ENCODE measurements around the gene GOT2.
A peak's percentile ranks its signal among the peaks of the same experiment; 100 is the strongest.
"Not testable (repeated sequence)": the region's sequence is repeated elsewhere in the genome, so short reads cannot be mapped to it uniquely, and the experiment has no call there.

The GOT2 gene

DNA sequence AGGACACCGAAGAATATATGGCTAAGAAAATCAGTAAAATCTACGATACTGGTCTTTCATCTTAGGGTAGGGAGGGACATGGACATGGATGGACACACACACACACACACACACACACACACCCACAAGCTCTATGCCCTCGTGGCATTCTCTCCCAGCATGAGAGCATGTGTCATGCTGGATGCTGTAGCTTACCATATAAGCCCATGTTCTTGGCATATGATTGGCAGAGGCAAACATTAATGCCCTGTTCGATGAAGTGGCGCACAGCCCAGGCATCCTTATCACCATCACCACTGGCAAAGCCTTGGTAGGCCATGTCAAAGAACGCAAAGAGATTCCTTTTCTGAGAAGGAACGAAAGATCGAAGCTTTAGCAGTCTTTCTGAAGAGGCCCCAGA lies 17.6 kb downstream of the GOT2 start:
- DNase-seq: no peak

DNA sequence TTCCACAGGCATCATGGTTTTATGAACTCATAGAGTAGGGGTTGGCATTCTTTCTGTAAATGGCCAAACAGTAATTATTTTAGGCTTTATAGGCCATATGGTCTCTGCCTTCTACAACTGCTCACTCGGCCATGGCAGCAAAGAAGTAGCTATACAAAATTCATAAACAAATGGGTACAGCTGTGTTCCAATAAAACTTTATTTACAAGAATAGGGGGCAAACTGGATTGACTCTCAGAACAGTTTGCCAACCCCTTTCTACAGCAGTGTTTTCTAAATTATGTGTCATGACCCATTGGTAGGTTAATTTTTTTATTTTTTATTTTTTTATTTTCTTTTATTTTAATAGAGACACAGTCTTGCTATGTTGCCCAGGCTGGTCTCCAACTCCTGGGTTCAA lies 20.4 kb downstream of the GOT2 start:
- no peak for DNase-seq

DNA sequence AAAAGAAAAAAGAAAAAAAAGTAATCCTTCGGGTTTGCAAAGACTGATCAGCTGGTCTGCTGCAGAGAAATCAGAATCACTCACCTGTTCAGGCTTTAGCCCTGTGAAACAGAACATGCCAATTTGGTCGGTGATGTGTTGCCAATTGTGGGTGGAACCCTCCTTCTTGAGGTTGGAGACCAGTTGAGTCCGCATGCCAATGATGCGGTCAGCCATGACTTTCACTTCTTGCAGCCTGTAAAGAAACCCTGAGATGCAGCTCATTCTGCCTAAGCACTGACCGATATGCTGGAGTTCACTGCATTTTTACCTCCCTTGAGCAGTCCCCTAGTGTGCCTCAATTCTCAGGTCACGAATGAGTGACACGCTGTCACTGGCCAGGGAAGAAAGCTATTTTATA lies 24.8 kb downstream of the GOT2 start:
- no peak for DNase-seq

DNA sequence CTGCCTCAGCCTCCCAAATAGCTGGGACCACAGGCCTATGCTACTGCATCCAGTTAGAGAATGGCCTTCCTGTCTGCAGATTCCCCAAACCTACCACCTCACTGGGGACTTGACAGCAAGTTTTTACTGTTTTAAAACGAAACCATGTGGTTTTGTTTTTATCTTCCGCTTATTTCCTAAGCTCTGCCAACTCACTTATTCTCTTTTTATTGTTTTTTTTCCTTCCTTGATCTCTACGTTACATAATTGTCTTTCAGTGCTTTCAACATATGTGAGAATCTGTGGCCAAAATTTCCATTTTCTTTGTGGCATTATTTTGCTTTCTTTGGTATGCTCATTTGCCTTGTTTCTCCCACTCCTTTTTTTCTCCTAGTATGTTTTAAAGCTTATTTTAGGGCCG lies 35.0 kb downstream of the GOT2 start:
- DNase-seq: no peak

DNA sequence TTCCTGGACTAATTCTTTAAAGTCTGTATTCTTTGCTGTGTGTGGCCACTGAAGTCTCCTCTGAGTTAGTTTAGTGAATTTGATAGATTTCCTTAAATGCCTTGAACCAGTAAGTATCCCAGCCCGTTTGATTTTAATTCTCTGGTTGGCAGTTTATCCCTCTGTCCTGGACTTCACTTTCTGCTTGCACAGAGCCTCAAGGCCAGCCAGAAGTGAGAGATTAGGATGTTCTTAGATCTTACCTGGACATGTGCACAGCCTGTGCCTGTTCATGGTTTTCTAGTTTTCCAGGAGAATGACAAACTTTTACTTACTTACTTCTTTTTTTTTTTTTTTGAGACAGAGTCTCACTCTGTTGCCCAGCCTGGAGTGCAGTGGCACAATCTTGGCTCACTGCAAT lies 38.7 kb downstream of the GOT2 start:
- no peak for DNase-seq

DNA sequence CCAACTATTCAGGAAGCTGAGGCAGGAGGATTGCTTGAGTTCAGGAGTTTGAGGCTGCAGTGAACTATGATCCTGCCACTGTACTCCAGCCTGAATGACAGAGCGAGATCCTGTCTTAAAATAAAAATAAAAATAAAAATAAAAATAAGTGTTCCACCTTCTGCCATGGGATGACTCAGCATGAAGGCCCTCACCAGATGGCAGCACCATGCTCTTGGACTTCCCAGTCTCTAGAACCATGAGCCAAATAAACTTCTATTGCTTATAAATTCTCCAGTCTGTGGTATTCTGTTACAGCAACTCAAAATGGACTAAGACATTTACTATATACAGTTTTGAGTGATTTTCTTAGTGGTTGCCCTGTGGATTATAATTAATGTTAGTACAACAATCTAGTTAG lies 41.7 kb downstream of the GOT2 start:
- DNase-seq: no peak

DNA sequence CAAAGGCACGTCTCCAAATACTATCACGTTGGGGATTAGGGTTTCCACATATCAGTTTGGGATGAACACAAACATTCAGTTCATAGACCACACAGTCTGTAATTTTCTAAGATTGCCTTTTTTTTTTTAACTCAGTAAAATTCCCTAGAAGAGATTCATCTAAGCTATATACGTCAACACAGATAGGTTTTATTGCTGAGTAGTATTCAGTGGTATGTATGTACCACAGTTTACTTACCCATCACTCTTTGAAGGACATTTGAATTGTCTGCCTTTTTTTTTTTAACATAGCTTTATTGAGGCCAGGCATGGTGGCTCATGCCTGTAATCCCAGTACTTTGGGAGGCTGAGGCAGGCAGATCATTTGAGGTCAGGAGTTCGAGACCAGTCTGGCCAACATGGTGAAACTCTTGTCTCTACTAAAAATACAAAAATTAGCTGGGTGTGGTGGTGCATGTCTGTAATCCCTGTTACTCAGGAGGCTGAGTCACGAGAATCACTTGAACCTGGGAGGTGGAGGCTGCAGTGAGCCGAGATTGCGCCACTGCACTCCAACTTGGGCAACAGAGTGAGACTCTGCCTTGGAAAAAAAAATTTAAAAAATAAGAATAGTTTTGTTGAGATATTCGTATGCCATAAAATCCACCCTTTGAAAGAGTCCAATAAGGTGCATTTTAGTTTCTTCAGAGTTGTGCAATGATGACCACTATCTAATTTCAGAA lies 47.0 kb downstream of the GOT2 start:
- not testable (repeated sequence) for DNase-seq

DNA sequence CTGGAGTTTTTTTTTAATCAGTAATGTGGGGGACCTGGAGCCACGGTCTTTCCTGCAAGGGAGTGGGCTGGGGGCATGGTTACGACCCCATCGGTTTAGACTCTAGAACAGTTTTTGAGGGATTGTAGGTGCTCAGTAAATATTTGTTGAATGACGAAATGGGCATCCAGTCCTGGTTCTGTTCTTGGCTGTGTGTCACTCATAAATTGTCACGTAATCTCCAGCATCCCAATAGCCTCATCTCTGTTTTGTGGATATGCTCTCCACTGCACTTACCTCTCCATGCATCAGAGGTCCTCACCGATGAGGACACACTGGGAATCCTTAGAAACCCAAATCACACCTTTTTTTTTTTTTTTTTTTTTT lies 49.0 kb downstream of the GOT2 start:
- no peak for DNase-seq

DNA sequence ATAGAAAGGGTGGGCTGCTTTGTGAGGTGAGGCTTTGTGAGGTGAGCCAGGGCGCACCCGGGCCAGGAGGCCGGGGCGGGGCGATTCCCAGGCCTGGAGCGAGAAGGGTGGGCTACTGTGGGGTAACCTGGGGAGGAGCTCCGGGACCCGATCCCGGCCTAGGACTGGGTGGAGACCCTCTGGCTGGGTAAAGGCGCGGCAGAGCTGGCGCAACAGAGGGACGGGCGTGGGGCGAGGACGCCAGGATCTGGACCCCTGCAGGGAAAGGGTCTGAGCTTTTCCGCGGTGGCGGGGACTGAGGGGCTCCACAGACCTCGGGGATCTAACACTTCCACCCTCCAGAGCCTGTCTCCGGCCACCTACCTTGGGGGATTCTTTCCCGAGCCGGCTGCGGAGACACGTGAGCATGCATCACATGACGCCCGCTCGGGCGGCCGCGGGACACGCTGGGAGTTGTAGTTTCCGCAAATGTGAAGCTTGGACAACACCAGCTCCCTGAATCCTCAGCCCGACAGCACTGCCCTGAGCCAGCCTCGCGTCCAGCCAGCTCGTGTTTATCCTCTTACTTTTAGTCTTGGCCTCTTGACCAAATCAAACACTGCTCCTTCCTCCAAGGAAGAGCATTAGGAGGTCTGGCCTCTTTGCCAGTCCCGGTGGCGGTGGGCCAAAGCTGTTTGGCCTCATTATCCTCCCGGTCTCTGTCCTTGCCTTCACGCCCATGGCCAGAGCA lies 49.6 kb downstream of the GOT2 start, which contains the start of gene SLC38A7:
SLC38A7 (minus strand) TSS at position 417 of the 730 bp plus-strand sequence. CDS start 4,644 bp downstream, outside the sequence.
- peak; percentile 88 for DNase-seq

DNA sequence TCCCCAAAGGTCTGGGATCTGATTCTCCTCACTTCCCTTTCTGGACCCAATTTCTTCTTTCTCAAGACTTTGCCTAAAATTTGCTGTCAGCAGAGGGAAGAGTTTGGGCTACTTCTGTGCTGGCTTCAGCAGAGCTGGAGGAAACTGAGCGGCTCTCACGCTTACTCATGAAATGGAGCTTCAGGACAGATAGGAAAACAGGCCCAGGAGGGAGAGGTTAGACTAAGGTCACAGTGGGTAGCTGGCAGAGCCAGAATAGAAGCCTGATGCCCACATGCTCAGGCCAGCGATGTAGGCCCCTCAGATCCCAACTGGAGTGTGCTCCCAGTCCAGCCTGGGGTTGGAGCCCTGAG lies 50.1 kb downstream of the GOT2 start:
- no peak for DNase-seq

DNA sequence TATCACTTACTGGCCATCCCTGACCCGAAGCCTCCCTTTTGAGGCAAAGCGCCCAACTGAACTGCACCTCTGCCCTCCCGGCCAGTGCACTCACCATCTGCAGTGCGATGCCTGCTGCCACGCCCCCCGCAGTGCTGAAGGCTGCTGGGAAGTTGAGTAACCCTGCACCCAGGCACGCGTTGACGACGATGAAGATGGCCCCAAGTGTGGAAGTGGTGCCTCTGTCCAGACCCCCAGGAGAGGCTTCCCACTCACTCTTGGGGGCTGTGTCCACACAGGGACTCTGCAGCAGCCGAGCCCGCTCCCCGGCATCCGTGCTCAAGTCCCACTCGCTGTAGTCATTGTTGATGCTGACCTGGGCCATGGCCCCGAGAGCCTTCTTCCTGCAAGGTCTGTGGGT lies 54.4 kb downstream of the GOT2 start:
- no peak for DNase-seq

DNA sequence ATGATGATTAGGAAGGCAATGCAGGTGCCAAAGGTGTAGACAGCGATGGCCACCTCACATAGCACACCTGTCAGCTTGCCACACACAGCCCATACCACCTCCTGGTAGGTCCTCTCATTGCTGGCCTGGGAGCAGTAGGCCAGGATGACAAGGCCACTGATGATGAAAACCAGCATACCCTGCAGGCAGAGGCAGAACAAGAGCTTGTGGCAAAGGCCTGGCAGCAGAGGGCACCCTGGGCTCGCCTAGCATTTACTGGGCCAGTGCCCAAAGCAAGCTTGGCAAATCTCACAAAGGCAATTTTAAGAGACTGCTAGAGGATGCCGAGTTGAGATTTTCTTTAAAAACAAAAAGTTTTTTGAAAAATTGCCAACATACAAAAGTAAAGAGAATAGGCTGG lies 55.4 kb downstream of the GOT2 start:
- no peak for DNase-seq

DNA sequence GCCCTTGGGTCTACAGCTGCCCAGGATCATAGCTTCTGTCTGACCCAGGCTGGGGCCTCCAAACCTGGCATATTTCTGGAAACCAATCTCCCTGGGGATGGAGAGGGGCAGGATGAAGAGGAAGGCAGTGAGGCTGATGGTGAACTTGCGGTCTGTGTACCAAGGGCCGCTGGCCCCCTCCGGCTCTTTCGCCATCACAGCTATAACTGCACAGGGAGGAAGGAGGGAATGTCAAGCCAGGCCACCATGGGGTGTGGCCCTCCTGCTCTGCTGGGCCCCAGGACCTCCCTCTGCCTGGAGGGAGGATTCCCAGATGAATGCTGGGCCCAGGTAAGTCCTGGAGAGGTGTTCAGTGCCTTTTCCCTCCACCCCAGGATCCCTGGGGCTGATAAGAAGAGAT lies 55.8 kb downstream of the GOT2 start:
- DNase-seq: no peak

DNA sequence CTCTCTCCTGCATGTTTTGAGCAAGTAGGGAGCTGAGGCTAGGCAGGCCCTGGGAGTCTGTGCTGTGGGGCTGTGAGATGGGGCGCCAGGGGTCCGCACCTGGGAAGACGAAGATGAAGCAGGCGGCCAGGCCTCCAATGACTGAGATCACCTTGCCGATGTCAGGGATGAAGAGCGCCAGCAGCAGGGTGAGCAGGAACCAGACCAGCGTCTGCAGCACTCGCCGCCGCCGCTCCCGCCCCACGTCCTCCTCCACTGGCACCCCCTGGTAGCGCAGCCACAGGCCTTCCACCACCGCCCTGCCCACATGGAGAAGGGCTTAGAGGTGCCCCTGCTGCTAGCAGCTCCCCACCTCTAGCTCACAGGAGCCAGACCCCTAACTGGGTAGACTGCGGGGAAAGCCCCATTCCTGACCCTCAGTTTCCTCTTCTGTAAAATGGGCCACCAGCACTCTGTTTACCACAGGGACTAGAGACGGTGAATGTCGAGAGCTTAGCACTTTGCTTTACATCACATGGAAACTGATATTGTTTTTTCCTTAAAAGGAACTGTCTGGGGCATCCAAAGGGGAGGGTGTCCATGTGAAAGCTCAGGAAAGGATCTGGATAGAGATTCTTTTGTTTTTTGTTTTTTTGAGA lies 63.1 kb downstream of the GOT2 start:
- no peak for DNase-seq

DNA sequence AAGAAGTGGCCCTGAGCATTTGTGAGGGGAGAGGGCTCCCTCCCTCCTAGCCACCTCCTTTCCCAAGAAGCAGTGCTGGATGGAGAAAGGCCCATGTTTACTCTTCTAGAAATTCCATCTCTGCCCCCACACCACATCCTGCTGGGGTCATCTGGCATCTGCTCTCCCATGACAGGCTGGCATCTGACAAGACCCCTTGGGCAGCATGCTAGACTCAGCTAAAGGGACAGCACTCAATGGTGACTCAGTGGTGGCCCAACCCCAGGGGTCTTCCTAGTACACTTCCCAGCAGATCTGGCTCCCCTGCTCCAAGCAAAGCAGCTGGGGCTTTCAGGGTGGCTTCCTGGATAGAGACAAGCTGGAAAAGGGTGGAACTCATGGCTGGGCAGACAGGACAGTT lies 63.9 kb downstream of the GOT2 start:
- no peak for DNase-seq

DNA sequence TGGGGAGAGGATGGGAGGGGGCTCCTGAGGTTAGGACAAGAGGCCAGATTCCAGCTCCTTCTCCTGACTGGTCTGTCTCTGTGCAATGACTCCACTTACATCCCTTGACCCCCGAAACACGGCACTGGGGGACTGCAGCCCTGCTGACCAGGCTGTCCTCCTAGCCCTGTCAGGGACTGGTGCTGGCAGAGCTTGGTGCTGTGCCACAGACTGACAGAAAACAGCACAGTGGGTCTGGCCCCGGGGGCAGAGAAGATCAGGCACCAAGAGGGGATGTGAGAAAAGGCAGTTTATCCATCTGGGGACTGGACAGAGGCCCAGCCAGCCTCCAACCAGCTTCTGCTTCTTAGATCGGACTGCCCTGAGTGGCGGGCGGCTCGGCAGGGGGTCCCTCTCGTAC lies 68.9 kb downstream of the GOT2 start:
- no peak for DNase-seq

DNA sequence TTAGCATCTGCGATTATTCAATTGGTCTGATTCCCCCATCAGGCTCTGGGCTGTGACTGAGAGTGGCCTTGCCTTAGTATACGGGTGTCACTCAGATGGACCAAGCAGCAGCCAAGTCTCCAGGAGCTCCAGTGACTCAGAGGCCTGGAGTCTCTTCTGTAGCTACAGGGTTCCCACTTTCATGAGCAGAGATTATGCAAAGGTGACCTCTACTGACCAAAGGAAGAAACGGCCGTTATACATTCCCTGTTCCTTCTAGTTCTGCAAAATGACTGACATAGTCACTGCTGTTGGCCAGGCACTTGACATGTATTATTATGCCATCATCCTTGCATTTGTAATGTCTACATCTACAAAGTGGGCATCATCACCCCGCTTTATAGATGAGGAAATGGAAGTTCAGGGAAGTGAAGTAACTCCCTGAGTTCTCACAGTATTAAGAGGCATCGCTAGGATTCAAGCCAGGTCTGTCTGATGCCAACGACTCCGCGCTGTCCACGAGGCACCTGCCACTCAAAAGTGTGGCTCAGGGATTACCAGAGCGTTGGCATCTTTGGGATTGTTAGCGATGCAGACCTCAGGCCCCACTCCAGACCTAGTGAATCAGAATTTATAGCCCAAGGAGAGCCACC lies 72.8 kb downstream of the GOT2 start:
- no peak for DNase-seq

DNA sequence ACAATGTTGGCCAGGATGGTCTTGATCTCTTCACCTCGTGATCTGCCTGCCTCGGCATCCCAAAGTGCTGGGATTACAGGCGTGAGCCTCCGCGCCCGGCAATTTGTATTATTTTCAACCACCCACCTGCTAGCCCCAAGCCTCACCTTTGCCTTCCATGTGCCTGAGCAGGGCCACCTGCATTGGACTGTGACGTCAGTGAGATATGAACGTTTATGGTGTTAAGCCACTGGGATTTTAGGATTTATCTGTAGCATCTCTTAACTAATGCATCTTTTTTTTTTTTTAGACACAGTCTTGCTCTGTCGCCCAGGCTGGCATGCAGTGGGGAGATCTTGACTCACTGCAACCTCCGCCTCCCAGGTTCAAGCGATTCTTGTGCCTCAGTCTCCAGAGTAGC lies 74.2 kb downstream of the GOT2 start:
- DNase-seq: not testable (repeated sequence)

DNA sequence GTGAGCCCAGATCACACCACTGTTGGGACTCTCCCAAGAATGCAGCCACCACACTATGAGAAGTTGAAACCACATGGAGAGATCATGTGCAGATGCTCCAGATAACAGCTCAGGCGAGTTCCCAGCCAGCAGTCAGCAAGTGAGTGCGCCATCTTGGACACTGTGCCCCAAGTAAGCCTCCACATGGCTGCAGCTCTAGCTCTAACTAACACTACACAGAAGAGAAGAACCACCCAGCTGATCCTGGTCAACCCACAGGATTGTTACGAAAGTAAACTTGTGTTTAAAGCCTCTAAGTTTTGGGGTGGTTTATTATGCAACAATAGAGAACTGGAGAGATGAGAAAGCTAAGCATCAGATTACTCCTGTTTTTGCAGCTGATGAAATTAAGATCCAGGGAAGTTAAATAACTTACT lies 75.3 kb downstream of the GOT2 start:
- no peak for DNase-seq

Measured in right forelimb (tissue), 1 donor.